HCT116 (cell line): Measurements from ENCODE around the gene DCP1A. TPM values are rescaled to one million over a fixed set of nuclear protein-coding genes. Genes with fewer than 3 reads are reported as not detected.

Experiments
- ATAC-seq: fragments of 200-7000 bp; cut with Tn5 transposase; 2 replicates; pipeline ENCODE4 v1.9.1; 2020; ENCODE audit warnings: mild to moderate bottlenecking, moderate library complexity
- BruUV-seq: library from RNA; stranded (reverse); fragments of 400-500 nt; replicated peaks from 2 replicates; lab custom pipeline; 2021; lab: Mats Ljungman, UMichigan
- CTCF ChIA-PET: fragments of 300-600 bp; sonication (Branson Sonifier 250); formaldehyde crosslinking; loops from one replicate; lab custom pipeline; 2021; ENCODE audit warnings: antibody characterized with exemption; lab: Charles Lee
- POLR2A ChIA-PET: fragments of 300-600, 350-600 bp; sonication (Branson Sonifier 250); formaldehyde crosslinking; loops from one replicate; lab custom pipeline; 2021; ENCODE audit warnings: antibody characterized with exemption; lab: Charles Lee
- RAD21 ChIA-PET, 2 experiments: fragments of 300-600 bp; sonication (Branson Sonifier 250); formaldehyde crosslinking; loops; one replicate each; lab custom pipeline; 2023; ENCODE audit warnings: low total read pairs in 2 of 2; ENCODE audit not compliant: uncharacterized antibody in 2 of 2, unreplicated experiment in 2 of 2, low non-redundant PET in 1 of 2; lab: Charles Lee
- DNase-seq: peaks from one replicate; pipeline ENCODE4 v3.0.0-alpha.2; 2010; ENCODE audit warnings: low read depth, low spot score
- H2AFZ ChIP-seq: fragments of 200-600 bp; shearing (Covaris generic), sonication (generic); 2 replicates; pipeline ENCODE4 v1.6.1; 2017; ENCODE audit warnings: low read depth, mixed run types, mixed read lengths, antibody characterized with exemption, low read length; ENCODE audit not compliant: poor library complexity, severe bottlenecking
- H3K27ac ChIP-seq: 2 replicates; pipeline ENCODE4 v1.5.1; 2012; ENCODE audit warnings: low read depth, low read length
- H3K27me3 ChIP-seq: fragments of 200-600 bp; sonication (generic); 2 replicates; pipeline ENCODE4 v1.6.1; 2016; ENCODE audit warnings: mixed run types, low read length, mixed read lengths; ENCODE audit not compliant: insufficient read depth
- H3K36me3 ChIP-seq, 2 experiments: fragments of 200-500 bp in 1 of 2; fragments of 200-600 bp in 1 of 2; sonication (Bioruptor generic) in 1 of 2; sonication (generic) in 1 of 2; 2 replicates each; pipeline versions ENCODE4 v1.5.1 to v1.6.1; 2014 to 2016; ENCODE audit warnings: low read length in 2 of 2, inconsistent platforms in 1 of 2, mixed read lengths in 1 of 2, mixed run types in 1 of 2; ENCODE audit not compliant: insufficient read depth in 2 of 2, control insufficient read depth in 1 of 2
- H3K4me1 ChIP-seq, 2 experiments: fragments of 200-600 bp in 1 of 2; sonication (generic) in 1 of 2; 2 replicates each; pipeline versions ENCODE4 v1.5.1 to v1.6.1; 2012 to 2017; ENCODE audit warnings: low read length in 2 of 2, inconsistent platforms in 1 of 2, mild to moderate bottlenecking in 1 of 2, mixed read lengths in 1 of 2, mixed run types in 1 of 2, moderate library complexity in 1 of 2; ENCODE audit not compliant: insufficient read depth in 2 of 2, control insufficient read depth in 1 of 2
- H3K4me2 ChIP-seq: fragments of 200-600 bp; sonication (generic); 2 replicates; pipeline ENCODE4 v1.6.1; 2017; ENCODE audit warnings: mixed run types, low read length, mixed read lengths
- H3K4me3 ChIP-seq, 2 experiments: fragments of 200-600 bp in 1 of 2; sonication (generic) in 1 of 2; replicated peaks in 1 of 2; 2 replicates each; pipeline ENCODE4 v1.5.1; 2011 to 2016; ENCODE audit warnings: low read length in 2 of 2, control low read depth in 1 of 2, low read depth in 1 of 2, mild to moderate bottlenecking in 1 of 2, mixed read lengths in 1 of 2, mixed run types in 1 of 2
- H3K79me2 ChIP-seq: fragments of 200-600 bp; sonication (generic); 2 replicates; pipeline ENCODE4 v1.6.1; 2017; ENCODE audit warnings: mild to moderate bottlenecking, mixed run types, low read length, moderate library complexity, mixed read lengths; ENCODE audit not compliant: insufficient read depth
- H3K9ac ChIP-seq: fragments of 200-600 bp; sonication (generic); 2 replicates; pipeline ENCODE4 v1.6.1; 2016; ENCODE audit warnings: low read length, mixed read lengths
- H3K9me2 ChIP-seq: fragments of 200-600 bp; sonication (generic), shearing (Covaris generic); 2 replicates; pipeline ENCODE4 v1.6.1; 2017; ENCODE audit warnings: mixed run types, mild to moderate bottlenecking, moderate library complexity; ENCODE audit not compliant: insufficient read depth
- H3K9me3 ChIP-seq, 2 experiments: fragments of 200-500 bp in 1 of 2; fragments of 200-600 bp in 1 of 2; sonication (Bioruptor generic) in 1 of 2; sonication (generic) in 1 of 2; 2 replicates each; pipeline ENCODE4 v1.6.1; 2014 to 2017; ENCODE audit warnings: low read length in 2 of 2, mixed read lengths in 2 of 2, inconsistent platforms in 1 of 2, low read depth in 1 of 2, mild to moderate bottlenecking in 1 of 2, mixed run types in 1 of 2, moderate library complexity in 1 of 2; ENCODE audit not compliant: control insufficient read depth in 1 of 2, insufficient read depth in 1 of 2
- H4K20me1 ChIP-seq: fragments of 200-600 bp; sonication (generic), shearing (Covaris generic); 2 replicates; pipeline ENCODE4 v1.6.1; 2017; ENCODE audit warnings: mixed run types, mild to moderate bottlenecking, moderate library complexity; ENCODE audit not compliant: insufficient read depth
- CTCF ChIP-seq, 3 experiments: fragments of 200-600 bp in 1 of 3; sonication (generic) in 1 of 3; IDR thresholded peaks in 2 of 3; conservative IDR thresholded peaks in 1 of 3; 2 replicates each; pipeline ENCODE4 v1.5.1; 2012 to 2017; ENCODE audit warnings: low read depth in 2 of 3, low read length in 2 of 3, antibody characterized with exemption in 1 of 3, borderline replicate concordance in 1 of 3, control low read depth in 1 of 3, mild to moderate bottlenecking in 1 of 3, mixed read lengths in 1 of 3, mixed run types in 1 of 3, moderate library complexity in 1 of 3; ENCODE audit not compliant: insufficient read depth in 1 of 3
- JUND ChIP-seq: IDR thresholded peaks from 2 replicates; pipeline ENCODE4 v1.6.1; 2012
- POLR2A ChIP-seq: IDR thresholded peaks from 2 replicates; pipeline ENCODE4 v1.7.0; 2011; ENCODE audit warnings: borderline replicate concordance; ENCODE audit not compliant: insufficient read depth, insufficient read length; ENCODE audit errors: extremely low read depth
- TCF7L2 ChIP-seq: IDR thresholded peaks from 2 replicates; pipeline ENCODE4 v1.7.0; 2011; ENCODE audit warnings: borderline replicate concordance, inconsistent platforms; ENCODE audit not compliant: insufficient read depth, insufficient read length; ENCODE audit errors: extremely low read depth
- YY1 ChIP-seq: IDR thresholded peaks from 2 replicates; pipeline ENCODE4 v1.6.1; 2011; ENCODE audit warnings: low read length, low read depth, moderate library complexity, mild to moderate bottlenecking; ENCODE audit not compliant: insufficient replicate concordance; ENCODE audit errors: extremely low read depth
- ZBTB33 ChIP-seq: IDR thresholded peaks from 2 replicates; pipeline ENCODE4 v1.6.1; 2011; ENCODE audit warnings: mild to moderate bottlenecking, low read length, moderate library complexity; ENCODE audit not compliant: insufficient replicate concordance; ENCODE audit errors: extremely low read depth
- ZNF274 ChIP-seq: fragments of 200-500 bp; sonication (Bioruptor generic); IDR thresholded peaks from 2 replicates; pipeline ENCODE4 v1.6.1; 2014; ENCODE audit warnings: mild to moderate bottlenecking, low read depth, low read length, inconsistent platforms
- intact Hi-C: fragments of 100-400 bp; cut with micrococcal nuclease; formaldehyde crosslinking; loops from 2 replicates; pipeline ENCODE4 v1.10.0; 2022
- total RNA-seq: library from RNA; stranded (reverse); gene quantifications from one replicate; pipeline ENCODE4 v1.2.1, GENCODE V29; 2021; ENCODE audit not compliant: unreplicated experiment

Gene DCP1A
- total RNA-seq, 1 experiment from 2014 or later = 33.2 TPM

DNA sequence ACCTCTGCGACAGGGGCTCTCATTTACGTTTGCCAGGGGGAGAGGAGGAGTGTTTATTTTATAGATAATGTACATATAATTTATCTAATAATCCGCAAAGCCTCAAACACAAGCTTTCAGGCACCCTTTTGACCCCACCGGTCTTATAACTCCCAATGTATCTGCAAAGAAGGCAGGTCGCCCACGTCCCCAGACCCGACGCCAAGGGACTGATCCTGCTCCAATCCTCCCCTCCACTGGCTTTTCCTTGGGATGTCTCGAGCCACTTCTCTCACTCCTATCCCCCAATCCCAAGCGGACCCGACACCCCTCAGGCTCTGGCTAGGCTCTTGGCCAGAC lies 452 bp downstream of the DCP1A start:
- CTCF ChIA-PET = no interaction called here

DNA sequence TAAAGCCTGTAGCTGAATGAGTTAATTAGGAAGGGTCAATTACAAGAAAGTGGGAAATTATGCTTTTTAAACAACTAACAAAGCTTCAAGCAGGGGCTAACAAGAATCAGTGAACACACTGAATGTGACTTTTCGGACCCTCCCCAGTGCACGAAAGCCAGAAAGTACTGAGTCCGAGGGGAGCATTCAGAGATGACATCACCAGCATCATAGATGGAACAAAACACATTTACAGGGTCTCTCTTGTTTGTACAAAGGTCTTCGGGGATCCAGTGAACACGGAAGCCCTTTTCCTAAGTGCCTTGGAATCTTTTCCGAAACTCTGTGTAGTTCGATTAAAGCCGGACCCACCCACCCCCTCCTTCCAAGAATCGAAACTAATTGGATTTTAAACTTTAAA lies 829 bp downstream of the DCP1A start:
- intact Hi-C loops = no loop called here
- CTCF ChIA-PET = no interaction called here
- TF ChIP-seq CTCF (IDR thresholded peaks at IDR 0.05 in 2 of 3, conservative IDR thresholded peaks at IDR 0.05 in 1 of 3; ENCODE audit: borderline replicate concordance in 1 of 3, insufficient read depth in 1 of 3, low read depth in 2 of 3, low read length in 2 of 3) = no peak
- no peak for TF ChIP-seq YY1
- TF ChIP-seq TCF7L2 = no peak
- TF ChIP-seq ZNF274 = no peak
- BruUV-seq = TSS peak; percentile 50
- H4K20me1 ChIP-seq = no peaks in the 10 kb centered on the region
- H3K27me3 ChIP-seq = no peaks in the 10 kb centered on the region
- H3K36me3 ChIP-seq = peaks cover 11 to 20% of the 10 kb centered on the region in 2 experiments; a peak in 2 of 4 replicates
- H3K9ac ChIP-seq = peak overlapping the region; percentile 92
- no peaks in the 10 kb centered on the region for H3K9me2 ChIP-seq
- DNase-seq (no peak), ATAC-seq (no peak)
- H3K4me1 ChIP-seq = peaks cover 6 to 26% of the 10 kb centered on the region in 2 experiments
- no peak overlapping the region for H2AFZ ChIP-seq
- peak overlapping the region; percentile 83; the same call in 1 of the 2 replicates for H3K27ac ChIP-seq
- POLR2A ChIA-PET = no interaction called here
- RAD21 ChIA-PET = no interaction called here
- H3K4me3 ChIP-seq = peak overlapping the region; percentile 69 to 99
- peak overlapping the region; percentile 89 for H3K4me2 ChIP-seq
- H3K79me2 ChIP-seq = peaks cover 54% of the 10 kb centered on the region
- no peaks in the 10 kb centered on the region for H3K9me3 ChIP-seq

More for the DNA sequence above, 452 bp downstream of the DCP1A start:
- H2AFZ ChIP-seq = peak overlapping the region; percentile 47
- H3K4me3 ChIP-seq = peak overlapping the region; percentile 69 to 99
- ChIA-PET POLR2A (interaction anchor here (1.2 kb wide), 1 partner anchor 14 kb away, joined by 3 read pairs; no protein-coding TSS in a partner anchor), RAD21 (interaction anchor here in 1 of 2 experiments (0.7 kb wide), 1 partner anchor 92 kb away, joined by 3 read pairs; no protein-coding TSS in a partner anchor)
- no peak for TF ChIP-seq JUND
- no peak for TF ChIP-seq ZBTB33
- no peak for TF ChIP-seq POLR2A
- H3K27me3 ChIP-seq = no peaks in the 10 kb centered on the region
- peak overlapping the region; percentile 89 for H3K4me2 ChIP-seq
- peaks cover 11 to 18% of the 10 kb centered on the region in 2 experiments; a peak in 2 of 4 replicates for H3K36me3 ChIP-seq
- DNase-seq = no peak
- peak overlapping the region; percentile 83 for H3K27ac ChIP-seq
- no peaks in the 10 kb centered on the region for H3K9me2 ChIP-seq
- H4K20me1 ChIP-seq = no peaks in the 10 kb centered on the region
- H3K4me1 ChIP-seq = peaks cover 6 to 26% of the 10 kb centered on the region in 2 experiments
- H3K9me3 ChIP-seq = no peaks in the 10 kb centered on the region
- peak overlapping the region; percentile 92 for H3K9ac ChIP-seq
- ATAC-seq = peak; percentile 28
- H3K79me2 ChIP-seq = peaks cover 54% of the 10 kb centered on the region
- intact Hi-C loops = no loop called here
- no TSS peak for BruUV-seq
